NCI-H748 treated with DMSO at 0.1 percent for 48 hours (cell line): ENCODE measurements around the gene NAGA.
A peak's percentile ranks its signal among the peaks of the same experiment; 100 is the strongest.
"Not testable (repeated sequence)": the region's sequence is repeated elsewhere in the genome, so short reads cannot be mapped to it uniquely, and the experiment has no call there.

Source experiments
- DNase-seq: peaks from one replicate; lab custom pipeline; 2025; lab: John Stamatoyannopoulos, UW

NAGA gene

GRCh38 chr22:42070517-42071422, at the start of gene NAGA:
NAGA (minus strand) TSS chr22:42070812; CDS start chr22:42070297, 515 bp downstream.
- DNase-seq, result peak; percentile 92

DNA sequence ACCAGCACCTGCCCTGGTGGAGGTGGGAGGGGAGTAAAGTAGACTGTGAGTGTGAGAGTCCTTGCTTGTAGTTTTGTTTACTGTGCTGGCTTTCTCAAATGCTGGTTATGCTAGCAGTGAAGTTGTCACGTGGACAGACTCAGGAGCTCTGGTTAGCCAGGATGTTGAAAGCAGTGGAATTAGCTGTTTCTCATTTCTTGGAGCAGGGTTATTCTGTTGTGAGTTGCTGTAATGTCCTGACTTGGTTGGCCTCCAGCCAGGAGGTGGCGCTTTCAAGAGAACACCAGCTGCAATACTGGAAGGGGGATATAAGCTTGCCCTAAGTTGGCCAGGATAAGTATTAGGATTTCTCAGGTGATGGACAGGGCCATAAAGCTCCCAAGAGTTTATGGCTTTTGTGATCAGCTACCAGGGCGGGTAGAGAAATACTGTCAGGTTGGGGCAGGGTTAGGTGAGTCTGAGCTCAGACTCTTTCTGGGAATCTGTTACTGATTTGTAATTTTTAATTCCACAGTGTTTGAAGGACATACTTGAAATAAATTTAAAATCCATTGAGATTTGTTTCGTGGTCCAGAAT, 46.3 kb upstream of the NAGA start:
- DNase-seq, result no peak

- not testable (repeated sequence) for DNase-seq
Measured at GRCh38 chr22:42115420-42115830, 44.8 kb upstream of the NAGA start.

DNA sequence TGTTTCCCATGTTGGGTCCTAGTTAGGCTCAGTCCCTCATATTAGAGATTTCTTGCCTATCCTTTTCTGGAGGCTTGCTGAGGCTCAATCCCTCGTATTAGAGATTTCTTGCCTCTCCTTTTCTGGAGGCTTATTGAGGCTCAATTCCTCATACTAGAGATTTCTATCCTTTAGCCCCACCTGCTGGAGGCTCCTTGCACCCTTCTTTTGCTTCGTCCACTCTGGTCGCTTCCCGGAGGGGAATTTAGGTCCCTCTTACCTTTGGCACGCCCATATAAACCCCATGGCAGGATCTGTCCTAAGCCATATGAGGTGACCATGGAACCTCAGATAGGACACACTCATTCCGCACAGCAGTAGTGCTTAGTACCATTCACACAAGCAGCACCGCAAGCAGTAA, 44.1 kb upstream of the NAGA start:
- no peak for DNase-seq

DNA sequence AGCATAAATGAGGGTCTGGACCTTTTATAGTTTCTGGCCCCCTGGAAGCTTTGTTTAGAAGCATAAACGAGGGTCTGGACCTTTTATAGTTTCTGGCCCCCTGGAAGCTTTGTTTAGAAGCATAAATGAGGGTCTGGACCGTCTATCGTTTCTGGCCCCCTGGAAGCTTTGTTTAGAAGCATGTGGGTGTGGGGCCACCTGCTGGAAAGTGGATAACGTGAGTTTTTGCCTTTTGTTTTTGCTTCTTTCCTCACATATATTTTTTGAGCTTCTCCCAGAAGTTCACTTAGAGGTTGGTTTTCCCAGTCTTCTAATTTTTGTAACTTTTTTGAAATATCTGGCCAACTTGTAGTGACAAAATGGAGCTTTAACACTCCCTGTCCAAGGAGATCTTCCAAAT, 42.2 kb upstream of the NAGA start:
- not testable (repeated sequence) for DNase-seq

DNA sequence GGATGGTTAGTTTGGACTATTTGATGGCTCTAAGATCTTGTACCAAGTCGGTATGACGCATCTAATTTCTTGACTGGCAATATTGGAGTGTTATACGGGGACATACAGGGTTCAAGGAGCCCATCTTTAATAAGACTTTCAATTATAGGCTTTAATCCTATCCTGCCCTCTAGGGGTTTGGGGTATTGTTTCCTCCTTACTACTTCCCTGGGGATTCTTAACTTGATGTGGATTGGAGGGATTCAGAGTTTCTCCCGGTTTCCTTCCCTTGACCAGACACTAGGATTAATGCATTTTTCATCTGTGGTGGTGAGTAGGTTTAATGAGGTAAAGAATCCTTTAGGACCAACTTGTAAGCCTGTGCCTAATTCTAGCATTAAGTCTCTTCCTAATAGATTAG, 41.2 kb upstream of the NAGA start:
- DNase-seq, result no peak

- no peak for DNase-seq
Measured at GRCh38 chr22:42108848-42109247, 38.2 kb upstream of the NAGA start.

DNA sequence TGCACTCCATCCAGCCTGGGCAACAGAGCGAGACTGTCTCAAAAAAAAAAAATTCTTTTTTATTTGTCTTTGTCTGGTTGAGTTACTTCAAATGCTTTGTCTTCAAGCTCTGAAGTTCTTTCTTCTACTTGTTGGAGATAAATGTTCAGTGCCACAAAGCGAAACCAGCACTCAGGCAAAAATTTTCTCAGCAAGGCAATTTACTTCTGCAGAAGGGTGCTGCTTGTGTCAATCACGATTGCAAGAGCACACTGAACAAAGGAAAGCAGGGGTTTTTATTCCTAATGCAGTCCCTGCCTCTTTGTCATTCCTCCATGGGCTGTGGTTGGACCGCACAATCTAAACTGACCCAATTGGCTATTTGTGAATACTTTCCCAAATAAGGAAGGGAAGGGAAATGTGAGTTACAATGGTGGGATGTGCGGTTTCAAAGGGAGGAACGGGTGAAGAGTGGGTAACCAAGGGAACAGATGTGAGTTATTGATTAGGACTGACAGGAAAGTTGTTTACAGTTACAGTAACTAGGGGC, 33.8 kb upstream of the NAGA start:
- DNase-seq, result not testable (repeated sequence)

DNA sequence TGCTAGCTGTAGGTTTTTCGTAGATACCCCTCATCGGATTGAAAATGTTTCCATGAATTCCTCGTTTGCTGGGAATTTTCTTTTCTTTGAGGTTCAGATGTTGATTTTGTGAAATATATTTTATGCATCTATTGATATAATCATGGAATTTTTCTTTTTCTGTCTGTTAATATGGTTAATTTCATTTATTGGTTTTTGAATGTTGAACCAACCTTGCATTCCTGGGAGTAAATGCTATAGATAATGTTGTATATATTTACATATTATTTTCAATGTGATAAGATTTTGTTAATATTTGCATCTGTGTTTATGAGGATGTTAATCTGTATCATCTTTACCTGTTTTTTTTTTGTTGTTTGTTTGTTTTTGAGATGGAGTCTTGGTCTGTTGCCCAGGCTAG, 30.6 kb upstream of the NAGA start:
- DNase-seq, result no peak

DNA sequence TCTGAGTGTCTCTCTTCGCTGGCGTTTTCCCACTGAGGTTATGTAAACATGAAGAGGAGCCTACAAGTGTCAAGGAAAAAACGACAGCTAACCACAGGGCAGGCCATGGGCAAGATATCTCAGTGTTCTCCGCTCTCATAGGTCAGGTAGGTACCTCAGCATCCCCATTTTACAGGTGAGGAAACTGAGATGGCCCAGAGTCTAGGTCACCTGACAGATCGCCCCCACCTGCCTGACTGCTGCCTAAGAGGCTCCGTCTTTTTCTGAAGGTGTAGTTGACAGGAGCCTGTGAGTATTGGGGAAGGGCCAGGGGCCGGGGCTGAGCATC, 20.8 kb upstream of the NAGA start:
- no peak for DNase-seq

DNA sequence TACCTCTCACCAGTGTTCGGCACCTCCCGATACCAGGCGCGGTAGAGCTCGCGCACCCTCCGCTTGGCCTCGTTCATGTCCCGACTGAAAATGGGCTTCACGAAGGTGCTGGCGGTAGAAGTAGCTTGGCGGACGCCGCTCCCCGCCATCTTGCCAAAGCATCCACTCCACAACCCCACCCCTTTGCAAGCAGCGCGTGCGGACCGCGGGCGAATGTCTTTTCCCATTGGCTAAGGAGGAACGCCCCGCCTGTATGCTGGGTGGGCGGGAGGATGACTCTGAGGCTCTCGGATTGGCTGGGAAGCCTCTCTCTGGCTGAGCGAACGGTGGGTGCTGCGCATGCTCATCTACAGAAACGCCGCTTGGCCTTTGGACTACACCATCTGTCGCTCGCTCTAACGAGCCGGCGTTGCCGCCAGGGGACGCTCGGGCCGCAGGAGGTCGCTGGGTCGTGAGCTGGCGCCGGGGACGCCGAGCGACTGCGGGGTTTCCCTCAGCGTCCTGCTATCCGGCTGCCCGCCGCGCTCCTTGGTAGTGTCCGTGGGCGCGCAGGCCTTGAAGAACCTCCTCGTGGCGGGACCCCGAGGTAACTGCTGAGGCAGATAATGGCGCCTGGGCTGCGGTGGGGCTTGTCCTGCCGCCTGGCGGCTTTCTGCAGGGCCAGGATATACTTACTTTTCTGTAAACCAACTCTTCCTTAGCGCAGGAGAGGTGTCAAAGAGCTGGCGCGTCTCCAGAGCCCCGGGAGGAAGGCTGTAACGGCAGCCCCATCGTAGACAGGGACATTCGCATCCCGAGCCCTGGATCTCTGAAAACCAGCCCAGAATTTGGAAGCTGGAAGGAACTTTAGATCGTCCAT, 20.2 kb upstream of the NAGA start, which contains the start of gene NDUFA6:
TSS of gene NDUFA6 (minus strand) at position 177 of the 859 bp plus-strand sequence. CDS start at position 149, 28 bp downstream.
- peak; percentile 95 for DNase-seq

GRCh38 chr22:42086051-42086450, 15.4 kb upstream of the NAGA start:
- DNase-seq, result no peak

- no peak for DNase-seq
Measured at GRCh38 chr22:42084874-42085273, 14.3 kb upstream of the NAGA start.

- DNase-seq, result no peak
Measured at GRCh38 chr22:42083119-42083518, 12.5 kb upstream of the NAGA start.

DNA sequence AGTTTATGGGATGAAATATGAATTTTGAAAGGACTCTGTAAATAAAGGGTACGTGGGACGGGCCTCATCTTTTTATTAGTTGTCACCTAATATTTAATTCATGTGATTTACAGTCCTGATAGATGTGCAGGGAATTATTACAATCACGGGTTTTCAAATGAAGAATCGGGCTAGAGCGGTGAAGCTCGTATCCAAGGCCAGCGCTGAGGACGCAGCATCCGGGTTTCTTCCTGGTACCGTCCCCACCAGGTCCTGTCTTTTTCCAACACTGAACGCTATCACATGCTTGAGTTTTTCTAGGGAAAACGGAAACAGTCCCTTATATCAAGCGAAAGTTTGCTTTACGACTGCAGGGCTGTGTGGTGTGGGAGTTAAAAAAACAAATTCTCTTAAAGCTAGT, 9.7 kb upstream of the NAGA start:
- no peak for DNase-seq

DNA sequence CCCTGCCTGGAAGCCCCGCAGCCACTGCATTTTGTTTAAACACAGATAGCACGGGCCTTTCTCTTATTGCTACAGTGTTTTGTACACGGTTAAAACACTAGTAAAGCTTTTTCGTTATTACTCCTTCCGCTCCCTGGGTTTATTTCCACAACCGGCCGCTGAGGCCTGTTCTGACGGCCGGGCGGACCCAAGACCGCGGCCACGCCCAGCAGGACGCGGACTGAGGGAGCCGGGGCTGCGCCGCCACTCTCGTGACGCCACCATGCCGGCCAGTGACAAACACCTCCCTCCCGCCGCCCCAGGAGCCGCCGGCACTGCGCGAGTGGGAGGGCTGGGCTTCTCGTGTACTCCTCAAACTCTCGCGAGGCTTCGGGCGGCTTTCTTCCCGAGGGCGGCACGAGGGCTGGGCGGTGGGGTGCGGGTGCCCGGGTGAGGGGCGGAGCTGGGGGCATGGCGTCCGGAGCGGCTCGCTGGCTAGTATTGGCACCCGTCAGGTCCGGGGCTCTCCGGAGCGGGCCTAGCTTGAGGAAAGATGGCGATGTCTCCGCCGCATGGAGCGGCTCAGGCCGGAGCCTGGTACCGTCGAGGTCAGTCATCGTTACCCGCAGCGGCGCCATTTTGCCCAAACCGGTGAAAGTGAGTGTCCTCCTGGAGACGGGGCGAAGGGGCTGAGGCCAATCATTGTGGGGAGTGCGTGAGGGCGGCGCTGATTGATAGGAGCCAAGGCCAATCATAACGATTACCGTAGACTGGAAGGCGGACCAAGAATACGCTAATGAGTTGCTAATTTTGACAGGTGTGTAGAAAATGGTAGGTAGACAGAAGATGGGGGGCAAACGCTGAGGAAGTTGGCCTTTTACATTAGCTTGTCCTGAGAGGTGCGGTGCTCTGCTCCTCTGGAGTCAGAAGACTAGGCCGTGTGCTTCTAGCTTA, 9.0 kb upstream of the NAGA start, which contains the start of gene SMDT1:
TSS of gene SMDT1 (plus strand) at position 382 of the 933 bp plus-strand sequence. CDS start at position 451, 69 bp downstream.
- peak; percentile 98 for DNase-seq

DNA sequence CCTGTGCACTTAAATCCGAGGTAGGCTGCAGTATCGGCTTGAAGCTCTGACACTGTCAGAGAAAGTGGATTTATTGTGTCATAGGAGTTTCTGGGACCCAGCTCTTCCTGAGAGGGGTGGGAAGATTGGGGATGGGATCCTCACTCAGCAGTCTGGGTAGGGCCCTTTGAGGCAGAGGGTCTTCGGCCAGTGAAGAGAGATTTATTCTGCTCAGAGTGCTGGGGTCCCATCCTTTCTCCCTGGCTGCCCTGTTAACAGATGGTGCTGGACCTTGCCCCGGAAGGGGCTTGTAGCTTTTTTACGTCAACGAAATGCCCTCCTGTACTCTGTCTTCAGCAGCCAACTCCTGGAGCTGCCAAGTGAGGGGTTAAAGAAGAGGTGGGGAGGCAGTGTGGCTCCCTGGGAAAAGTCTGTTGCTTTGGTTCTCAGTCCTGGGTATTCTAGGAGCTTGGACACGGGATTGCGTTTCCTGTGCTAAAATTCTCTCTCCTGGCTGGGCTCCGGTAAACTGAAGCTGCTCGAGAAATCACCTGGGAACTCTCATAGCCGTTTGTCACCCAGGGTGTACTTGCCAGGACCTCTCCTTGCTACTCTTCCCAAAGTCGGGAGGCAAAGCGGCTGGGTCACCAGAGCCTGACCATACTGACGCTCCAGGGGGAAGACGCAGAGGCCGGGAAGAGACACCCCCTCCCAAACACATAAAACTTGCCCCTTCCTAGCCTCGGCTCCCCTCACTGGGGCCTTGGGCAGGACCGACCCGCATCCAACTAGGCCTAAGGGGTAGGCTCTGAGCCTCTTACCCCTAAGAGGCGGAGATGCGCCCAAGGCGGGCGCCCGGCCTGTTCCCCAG, 8.1 kb upstream of the NAGA start:
- no peak for DNase-seq

DNA sequence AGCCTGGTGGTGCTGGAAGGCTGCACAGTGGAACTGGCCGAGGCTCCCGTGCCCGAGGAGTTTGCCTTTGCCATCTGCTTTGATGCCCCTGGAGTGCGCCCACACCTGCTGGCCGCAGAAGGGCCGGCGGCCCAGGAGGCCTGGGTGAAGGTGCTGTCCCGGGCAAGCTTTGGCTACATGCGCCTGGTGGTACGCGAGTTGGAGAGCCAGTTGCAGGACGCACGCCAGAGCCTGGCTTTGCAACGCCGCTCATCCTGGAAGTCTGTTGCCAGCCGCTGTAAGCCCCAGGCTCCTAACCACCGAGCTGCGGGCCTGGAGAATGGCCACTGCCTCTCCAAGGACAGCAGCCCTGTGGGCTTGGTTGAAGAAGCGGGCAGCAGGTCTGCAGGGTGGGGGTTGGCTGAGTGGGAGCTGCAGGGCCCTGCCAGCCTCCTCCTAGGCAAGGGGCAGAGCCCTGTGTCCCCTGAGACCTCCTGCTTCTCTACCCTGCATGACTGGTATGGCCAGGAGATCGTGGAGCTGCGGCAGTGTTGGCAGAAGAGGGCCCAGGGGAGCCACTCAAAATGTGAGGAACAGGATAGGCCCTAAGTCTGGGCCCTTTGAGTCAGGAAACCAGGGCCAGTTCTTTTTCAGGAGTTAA, 7.0 kb upstream of the NAGA start:
- DNase-seq, result no peak

DNA sequence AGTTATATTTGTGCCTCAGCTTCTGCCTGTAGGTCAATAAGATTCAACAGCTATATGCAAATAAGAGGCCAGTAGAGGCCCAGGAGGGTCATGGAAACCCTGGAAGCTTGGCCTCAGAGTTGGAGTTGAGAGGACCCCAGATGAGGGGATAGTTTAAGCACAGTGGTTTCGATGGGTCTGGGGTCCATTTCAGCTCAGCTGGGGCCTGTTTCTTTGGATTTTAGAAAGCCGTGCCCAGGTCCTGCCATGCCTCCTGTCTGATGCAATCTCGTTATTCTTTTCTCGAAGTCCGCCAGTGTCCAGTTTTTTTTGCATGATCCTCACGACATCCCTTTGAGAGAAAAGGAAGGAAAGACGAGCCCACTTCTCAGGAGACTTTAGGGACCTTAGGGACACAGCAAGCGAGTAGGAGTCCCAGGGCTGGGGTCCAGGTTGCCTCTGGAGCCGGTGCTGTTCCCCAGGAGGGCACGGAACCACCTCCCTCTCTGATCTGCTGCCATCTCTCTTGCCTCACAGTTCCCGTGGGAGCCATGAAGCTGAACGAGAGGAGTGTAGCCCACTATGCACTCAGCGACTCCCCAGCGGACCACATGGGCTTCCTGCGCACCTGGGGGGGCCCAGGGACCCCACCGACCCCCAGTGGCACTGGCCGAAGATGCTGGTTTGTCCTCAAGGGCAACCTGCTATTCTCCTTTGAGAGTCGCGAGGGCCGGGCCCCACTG, 6.3 kb upstream of the NAGA start:
- no peak for DNase-seq
